CD8-positive, alpha-beta memory T cell (primary cell): ENCODE data around the gene DNAH14. TPM values are rescaled to one million over a fixed set of nuclear protein-coding genes. Genes with fewer than 3 reads are reported as not detected.

Experiments
- CTCF ChIA-PET: fragments of 350-600 bp; sonication (Branson Sonifier 250); formaldehyde crosslinking; loops from one replicate; lab custom pipeline; 2021; ENCODE audit warnings: antibody characterized with exemption; lab: Charles Lee
- POLR2A ChIA-PET: fragments of 350-600 bp; sonication (Branson Sonifier 250); formaldehyde crosslinking; loops from one replicate; lab custom pipeline; 2021; ENCODE audit warnings: antibody characterized with exemption; lab: Charles Lee
- DNase-seq, 5 donors: peaks; one replicate each; pipeline versions ENCODE4 v3.0.0 to v3.0.0-alpha.2; 2020 to 2022; ENCODE audit warnings: mixed read lengths in 1 of 5
- H3K27ac ChIP-seq: one replicate; pipeline ENCODE4 v1.7.0; 2013; ENCODE audit warnings: low read depth, mild to moderate bottlenecking, low read length, moderate library complexity
- H3K27me3 ChIP-seq: 2 replicates; pipeline ENCODE4 v1.7.0; 2013; ENCODE audit warnings: low read length, mild to moderate bottlenecking; ENCODE audit not compliant: insufficient read depth, poor library complexity, severe bottlenecking
- H3K36me3 ChIP-seq: 2 replicates; pipeline ENCODE4 v1.7.0; 2013; ENCODE audit warnings: mild to moderate bottlenecking, low read length, moderate library complexity; ENCODE audit not compliant: insufficient read depth
- H3K4me1 ChIP-seq: 2 replicates; pipeline ENCODE4 v1.7.0; 2013; ENCODE audit warnings: mild to moderate bottlenecking, low read length, moderate library complexity; ENCODE audit not compliant: insufficient read depth
- H3K4me3 ChIP-seq: 2 replicates; pipeline ENCODE4 v1.7.0; 2013; ENCODE audit warnings: mild to moderate bottlenecking, low read length
- H3K9me3 ChIP-seq: 2 replicates; pipeline ENCODE4 v1.7.0; 2013; ENCODE audit warnings: mild to moderate bottlenecking, low read length
- H3K27ac Mint-ChIP-seq, 8 donors: one replicate each; pipeline ENCODE4 v1.8.0; 2020 to 2021; ENCODE audit warnings: mixed read lengths in 8 of 8, mild to moderate bottlenecking in 6 of 8, inconsistent platforms in 3 of 8, moderate library complexity in 3 of 8
- H3K27me3 Mint-ChIP-seq, 2 donors: one replicate each; pipeline ENCODE4 v1.8.0; 2020 to 2021; ENCODE audit warnings: mixed read lengths in 2 of 2, mild to moderate bottlenecking in 1 of 2, moderate library complexity in 1 of 2
- H3K36me3 Mint-ChIP-seq, 3 donors: one replicate each; pipeline ENCODE4 v1.8.0; 2020 to 2021; ENCODE audit warnings: mixed read lengths in 3 of 3, inconsistent platforms in 1 of 3, mild to moderate bottlenecking in 1 of 3
- H3K4me1 Mint-ChIP-seq, 3 donors: one replicate each; pipeline ENCODE4 v1.8.0; 2020 to 2021; ENCODE audit warnings: mixed read lengths in 3 of 3, inconsistent platforms in 1 of 3, mild to moderate bottlenecking in 1 of 3
- H3K4me3 Mint-ChIP-seq, 7 donors: one replicate each; pipeline ENCODE4 v1.8.0; 2020 to 2021; ENCODE audit warnings: mixed read lengths in 7 of 7, mild to moderate bottlenecking in 6 of 7, moderate library complexity in 4 of 7, inconsistent platforms in 2 of 7
- H3K9me3 Mint-ChIP-seq, 5 donors: one replicate each; pipeline ENCODE4 v1.8.0; 2020 to 2022; ENCODE audit warnings: mixed read lengths in 5 of 5, mild to moderate bottlenecking in 3 of 5, moderate library complexity in 2 of 5, inconsistent platforms in 1 of 5
- polyA plus RNA-seq: library from polyadenylated mRNA; unstranded; fragments of 300-500 nt; fragmentation: Illumina TruSeq; gene quantifications from one replicate; pipeline ENCODE4 v1.2.3, GENCODE V29; 2021
- total RNA-seq, 2 experiments: library from RNA; stranded (reverse); gene quantifications; one replicate each; pipeline ENCODE4 v1.2.3, GENCODE V29; 2021

Gene DNAH14
- total and polyA plus RNA-seq, 3 experiments from 2014 or later, result 0.26 TPM; not detected in 2

DNA sequence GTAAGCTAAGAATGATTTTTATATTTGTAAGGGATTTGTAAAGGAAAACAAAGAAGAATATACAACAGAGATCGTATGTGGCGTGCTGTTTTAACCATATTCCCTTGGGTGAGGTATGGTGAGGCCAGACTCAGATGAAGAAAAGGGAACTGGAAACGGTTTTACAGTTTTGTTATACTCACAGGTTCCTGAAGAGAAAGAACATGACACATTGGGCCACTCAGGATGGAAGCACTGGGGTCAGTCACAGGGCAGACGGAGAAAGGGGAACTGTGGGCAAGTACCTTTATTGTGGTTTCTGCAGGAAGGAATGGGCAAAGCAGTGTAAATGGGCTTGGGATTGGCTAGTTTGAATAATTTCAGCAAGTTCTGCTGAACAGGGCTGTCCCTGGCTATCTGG is 321.0 kb downstream of the DNAH14 start:
- H3K4me3 Mint-ChIP-seq, result no peak overlapping the region
- Histone ChIP-seq H3K36me3 (no peaks in the 10 kb centered on the region), H3K4me3 (no peak overlapping the region), H3K4me1 (no peaks in the 10 kb centered on the region), H3K9me3 (no peaks in the 10 kb centered on the region), H3K27ac (no peak overlapping the region), H3K27me3 (no peaks in the 10 kb centered on the region)
- H3K9me3 Mint-ChIP-seq, result peaks cover 0 to 5% (median 0%) of the 10 kb centered on the region in 5 donors
- CTCF ChIA-PET, result no interaction called here
- no peaks in the 10 kb centered on the region for H3K36me3 Mint-ChIP-seq
- DNase-seq, result no peak
- no peak overlapping the region for H3K27ac Mint-ChIP-seq
- no peaks in the 10 kb centered on the region for H3K4me1 Mint-ChIP-seq
- POLR2A ChIA-PET, result no interaction called here
- H3K27me3 Mint-ChIP-seq, result peaks cover 8 to 45% of the 10 kb centered on the region in 2 donors

DNA sequence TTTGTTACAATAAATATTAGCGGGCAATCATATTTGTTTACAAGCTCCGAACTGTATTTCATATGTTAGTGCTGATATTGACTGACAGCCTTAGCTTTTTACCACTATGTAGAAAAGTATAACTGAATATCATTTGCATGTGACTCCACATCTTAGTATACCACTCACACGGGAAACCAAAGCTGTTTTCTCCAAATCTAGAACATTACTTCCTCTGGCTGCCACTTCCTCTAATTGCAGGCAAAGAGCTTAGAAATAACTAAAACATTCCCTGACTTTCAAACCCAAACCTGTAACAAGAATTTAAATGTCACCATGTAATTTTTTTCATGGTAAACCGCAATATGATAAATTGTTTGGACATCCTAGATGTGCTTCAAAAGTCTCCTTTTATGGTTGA is 323.7 kb downstream of the DNAH14 start:
- Mint-ChIP-seq H3K27me3 (peaks cover 1 to 42% of the 10 kb centered on the region in 2 donors), H3K4me1 (no peaks in the 10 kb centered on the region), H3K4me3 (no peak overlapping the region), H3K36me3 (no peaks in the 10 kb centered on the region), H3K9me3 (no peaks in the 10 kb centered on the region), H3K27ac (no peak overlapping the region)
- POLR2A ChIA-PET, result no interaction called here
- Histone ChIP-seq H3K4me3 (no peak overlapping the region), H3K27me3 (no peaks in the 10 kb centered on the region), H3K9me3 (no peaks in the 10 kb centered on the region), H3K4me1 (no peaks in the 10 kb centered on the region), H3K36me3 (no peaks in the 10 kb centered on the region), H3K27ac (no peak overlapping the region)
- no peak for DNase-seq
- CTCF ChIA-PET, result no interaction called here

DNA sequence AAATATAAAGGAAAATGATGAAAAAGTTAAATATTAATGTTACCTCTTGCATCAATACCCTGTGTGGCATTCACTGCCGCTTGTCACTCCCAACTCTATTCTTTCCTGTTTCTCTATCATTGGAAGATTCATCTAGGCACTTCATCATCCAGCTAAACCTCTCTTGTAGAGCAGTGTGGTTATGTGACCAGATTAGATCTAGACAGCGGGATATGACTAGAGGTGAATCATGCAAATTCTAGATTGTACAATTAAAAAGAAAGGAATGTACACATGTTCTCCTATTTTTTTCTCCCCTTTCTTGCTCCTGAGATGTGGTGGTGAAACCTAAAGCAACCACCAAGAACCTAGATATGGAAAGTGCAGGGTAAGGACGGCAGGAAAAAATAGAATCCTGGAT is 324.3 kb downstream of the DNAH14 start:
- Histone ChIP-seq H3K4me3 (no peak overlapping the region), H3K36me3 (no peaks in the 10 kb centered on the region), H3K27ac (no peak overlapping the region), H3K27me3 (no peaks in the 10 kb centered on the region), H3K4me1 (no peaks in the 10 kb centered on the region), H3K9me3 (no peaks in the 10 kb centered on the region)
- no peaks in the 10 kb centered on the region for H3K4me1 Mint-ChIP-seq
- CTCF ChIA-PET, result no interaction called here
- no peak for DNase-seq
- POLR2A ChIA-PET, result no interaction called here
- H3K4me3 Mint-ChIP-seq, result no peak overlapping the region
- peaks cover 1 to 42% of the 10 kb centered on the region in 2 donors for H3K27me3 Mint-ChIP-seq
- H3K9me3 Mint-ChIP-seq, result no peaks in the 10 kb centered on the region
- H3K36me3 Mint-ChIP-seq, result no peaks in the 10 kb centered on the region
- H3K27ac Mint-ChIP-seq, result no peak overlapping the region

DNA sequence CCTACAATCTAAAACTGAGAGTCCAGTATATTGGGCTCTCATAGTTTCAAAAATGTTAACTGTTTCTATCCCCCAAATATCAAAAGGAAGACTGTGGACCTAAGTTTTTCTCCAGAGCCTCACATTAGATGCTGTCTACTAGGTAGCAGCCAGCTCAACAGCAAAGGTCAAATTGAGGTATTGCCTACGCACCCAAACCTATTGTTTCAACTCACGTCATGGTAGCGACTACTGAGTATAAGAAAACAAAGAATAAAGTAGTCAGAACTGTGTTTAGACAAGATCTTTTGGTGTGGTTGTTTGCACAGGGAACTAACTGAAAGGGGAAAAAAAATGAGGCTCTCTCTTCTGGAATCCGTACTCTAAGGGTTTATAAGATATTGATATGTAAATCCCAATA is 325.2 kb downstream of the DNAH14 start:
- POLR2A ChIA-PET, result no interaction called here

DNA sequence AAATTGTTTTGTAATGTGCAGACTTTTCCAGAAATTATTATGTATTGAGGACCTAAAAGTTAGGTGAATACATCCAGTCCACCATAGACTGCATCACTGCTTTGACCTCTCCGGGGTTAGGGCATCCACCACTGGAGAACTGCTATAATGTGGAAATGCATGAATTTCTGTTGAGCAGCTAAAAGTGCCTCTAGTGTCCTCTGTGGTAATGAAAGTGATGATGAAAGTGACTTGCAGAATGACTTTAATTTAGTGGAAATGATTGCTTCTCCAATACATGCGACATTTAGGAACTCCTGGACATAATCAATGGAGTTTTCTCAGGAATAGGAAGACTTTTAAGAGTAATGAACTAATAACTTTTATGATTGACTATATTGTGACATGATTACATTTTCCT is 327.6 kb downstream of the DNAH14 start:
- Histone ChIP-seq H3K36me3 (no peaks in the 10 kb centered on the region), H3K4me3 (no peak overlapping the region), H3K27ac (no peak overlapping the region), H3K4me1 (no peaks in the 10 kb centered on the region), H3K9me3 (no peaks in the 10 kb centered on the region), H3K27me3 (no peaks in the 10 kb centered on the region)
- ChIA-PET CTCF (no interaction called here), POLR2A (no interaction called here)
- Mint-ChIP-seq H3K9me3 (peaks cover 0 to 9% (median 0%) of the 10 kb centered on the region in 5 donors), H3K4me1 (no peaks in the 10 kb centered on the region), H3K4me3 (no peak overlapping the region), H3K27ac (no peak overlapping the region), H3K27me3 (peaks cover 6 to 46% of the 10 kb centered on the region in 2 donors), H3K36me3 (no peaks in the 10 kb centered on the region)
- DNase-seq, result no peak

More for the DNA sequence above, 325.2 kb downstream of the DNAH14 start:
- Histone ChIP-seq H3K27ac (no peak overlapping the region), H3K36me3 (no peaks in the 10 kb centered on the region), H3K4me1 (no peaks in the 10 kb centered on the region), H3K27me3 (no peaks in the 10 kb centered on the region), H3K4me3 (no peak overlapping the region), H3K9me3 (no peaks in the 10 kb centered on the region)
- H3K27me3 Mint-ChIP-seq, result peaks cover 1 to 44% of the 10 kb centered on the region in 2 donors
- CTCF ChIA-PET, result no interaction called here
- no peak overlapping the region for H3K27ac Mint-ChIP-seq
- H3K9me3 Mint-ChIP-seq, result no peaks in the 10 kb centered on the region
- no peaks in the 10 kb centered on the region for H3K4me1 Mint-ChIP-seq
- no peak overlapping the region for H3K4me3 Mint-ChIP-seq
- H3K36me3 Mint-ChIP-seq, result no peaks in the 10 kb centered on the region
- DNase-seq, result no peak

DNA sequence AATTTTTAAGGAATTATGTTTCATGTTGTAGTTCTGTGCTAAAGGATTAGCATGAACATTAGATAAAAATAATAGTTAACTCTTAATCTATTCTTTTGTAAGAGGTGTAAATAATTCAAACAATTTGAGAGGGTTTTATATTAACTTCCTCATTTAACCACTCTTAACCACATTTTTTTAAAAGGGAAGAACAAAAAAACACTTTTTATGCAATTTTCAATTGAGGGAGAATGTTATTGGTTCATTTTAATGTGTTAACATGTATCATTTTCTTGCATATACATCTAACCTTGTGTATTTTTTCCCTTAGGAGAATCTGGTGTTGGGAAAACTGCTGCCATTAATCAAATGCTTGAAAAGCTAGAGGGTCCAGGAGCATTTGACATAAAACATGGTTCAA is 329.3 kb downstream of the DNAH14 start:
- Histone ChIP-seq H3K4me3 (no peak overlapping the region), H3K36me3 (no peaks in the 10 kb centered on the region), H3K9me3 (no peaks in the 10 kb centered on the region), H3K27me3 (no peaks in the 10 kb centered on the region), H3K27ac (no peak overlapping the region), H3K4me1 (no peaks in the 10 kb centered on the region)
- Mint-ChIP-seq H3K36me3 (no peaks in the 10 kb centered on the region), H3K9me3 (peaks cover 0 to 11% (median 0%) of the 10 kb centered on the region in 5 donors), H3K4me3 (no peak overlapping the region), H3K27ac (no peak overlapping the region), H3K4me1 (no peaks in the 10 kb centered on the region), H3K27me3 (peaks cover 10 to 54% of the 10 kb centered on the region in 2 donors)
- ChIA-PET POLR2A (no interaction called here), CTCF (no interaction called here)
- DNase-seq, result no peak

DNA sequence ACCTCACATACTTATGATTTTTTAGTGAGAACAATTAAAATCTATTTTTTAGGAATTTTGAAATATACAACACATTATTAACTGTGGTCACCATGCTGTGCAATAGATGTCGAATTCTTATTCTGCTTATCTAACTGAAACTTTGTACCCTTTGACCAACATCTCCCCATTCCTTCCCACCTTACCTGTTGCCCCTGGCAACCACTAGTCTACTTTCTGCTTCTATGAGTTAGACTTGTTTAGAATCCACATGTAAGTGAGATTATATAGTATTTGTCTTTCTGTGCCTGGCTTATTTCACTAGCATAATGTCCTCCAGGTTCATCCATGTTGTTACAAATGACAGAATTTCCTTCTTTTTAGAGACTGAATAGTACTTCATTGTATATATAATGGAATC is 330.1 kb downstream of the DNAH14 start:
- POLR2A ChIA-PET, result no interaction called here
- Mint-ChIP-seq H3K27me3 (peaks cover 10 to 47% of the 10 kb centered on the region in 2 donors), H3K9me3 (peaks cover 0 to 11% (median 0%) of the 10 kb centered on the region in 5 donors), H3K4me1 (peaks cover 0 to 2% (median 0%) of the 10 kb centered on the region in 3 donors), H3K27ac (no peak overlapping the region), H3K4me3 (no peak overlapping the region), H3K36me3 (no peaks in the 10 kb centered on the region)
- no peak overlapping the region for H3K4me3 ChIP-seq
- no peaks in the 10 kb centered on the region for H3K36me3 ChIP-seq
- no peaks in the 10 kb centered on the region for H3K27me3 ChIP-seq
- CTCF ChIA-PET, result no interaction called here
- no peak for DNase-seq
- H3K9me3 ChIP-seq, result no peaks in the 10 kb centered on the region
- H3K4me1 ChIP-seq, result no peaks in the 10 kb centered on the region
- H3K27ac ChIP-seq, result no peak overlapping the region

- peaks cover 9 to 39% of the 10 kb centered on the region in 2 donors for H3K27me3 Mint-ChIP-seq
- Histone ChIP-seq H3K4me1 (no peaks in the 10 kb centered on the region), H3K36me3 (no peaks in the 10 kb centered on the region), H3K27ac (no peak overlapping the region), H3K27me3 (no peaks in the 10 kb centered on the region), H3K4me3 (no peak overlapping the region), H3K9me3 (no peaks in the 10 kb centered on the region)
- H3K36me3 Mint-ChIP-seq, result no peaks in the 10 kb centered on the region
- peaks cover 0 to 3% (median 0%) of the 10 kb centered on the region in 3 donors for H3K4me1 Mint-ChIP-seq
- ChIA-PET POLR2A (no interaction called here), CTCF (no interaction called here)
- H3K9me3 Mint-ChIP-seq, result peaks cover 0 to 11% (median 0%) of the 10 kb centered on the region in 5 donors
- no peak overlapping the region for H3K4me3 Mint-ChIP-seq
- no peak for DNase-seq
- no peak overlapping the region for H3K27ac Mint-ChIP-seq
Measured at GRCh38 chr1:225260319-225260718, 330.8 kb downstream of the DNAH14 start.

DNA sequence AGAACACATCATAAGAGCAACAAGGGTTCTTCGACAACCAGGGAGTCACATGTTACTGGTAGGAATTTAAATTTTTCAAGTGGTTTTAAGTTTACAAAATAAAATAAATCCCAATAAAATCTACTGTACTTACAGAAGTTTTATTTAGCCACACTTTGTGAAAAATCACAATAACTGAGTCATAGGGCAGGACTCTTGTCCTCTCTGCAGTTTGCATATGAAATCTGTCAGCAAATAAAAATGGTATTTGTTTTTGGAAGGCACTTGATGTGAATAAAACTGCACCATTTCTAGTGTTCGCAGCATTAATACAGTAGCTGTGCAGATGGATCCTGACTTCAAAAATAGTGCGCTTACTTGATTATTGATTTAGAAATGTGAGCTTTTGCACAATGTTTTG is 348.0 kb downstream of the DNAH14 start:
- no peaks in the 10 kb centered on the region for H3K27me3 ChIP-seq
- no peak overlapping the region for H3K27ac ChIP-seq
- H3K36me3 Mint-ChIP-seq, result peaks cover 0 to 1% (median 0%) of the 10 kb centered on the region in 3 donors
- CTCF ChIA-PET, result no interaction called here
- H3K9me3 Mint-ChIP-seq, result peaks cover 16 to 25% (median 20%) of the 10 kb centered on the region in 5 donors
- no peak overlapping the region for H3K4me3 Mint-ChIP-seq
- no peaks in the 10 kb centered on the region for H3K4me1 Mint-ChIP-seq
- no peak overlapping the region for H3K27ac Mint-ChIP-seq
- H3K36me3 ChIP-seq, result no peaks in the 10 kb centered on the region
- no peaks in the 10 kb centered on the region for H3K4me1 ChIP-seq
- H3K9me3 ChIP-seq, result no peaks in the 10 kb centered on the region
- H3K4me3 ChIP-seq, result no peak overlapping the region
- no peak for DNase-seq
- POLR2A ChIA-PET, result no interaction called here
- peaks cover 10 to 49% of the 10 kb centered on the region in 2 donors for H3K27me3 Mint-ChIP-seq
